GM18507 (cell line): ENCODE results near the gene ARHGAP24.

ENCODE experiments used
- DNase-seq: peaks from one replicate; pipeline ENCODE4 v3.0.0; 2011; ENCODE audit warnings: low read depth; ENCODE audit not compliant: insufficient read length; ENCODE audit errors: extremely low spot score
- FAIRE-seq: peaks from 2 replicates; lab custom pipeline; 2011; peaks lifted over from hg19 to GRCh38; lab: Jason Lieb, UNC

ARHGAP24 gene

GRCh38 chr4:86050496-86050895, 575.5 kb downstream of the ARHGAP24 start:
- no peak for DNase-seq
- no peak for FAIRE-seq
